Measurements from ENCODE around the gene SDC1.
"Not testable (repeated sequence)": the region's sequence is repeated elsewhere in the genome, so short reads cannot be mapped to it uniquely, and the experiment has no call there.

Gene SDC1, protein sequence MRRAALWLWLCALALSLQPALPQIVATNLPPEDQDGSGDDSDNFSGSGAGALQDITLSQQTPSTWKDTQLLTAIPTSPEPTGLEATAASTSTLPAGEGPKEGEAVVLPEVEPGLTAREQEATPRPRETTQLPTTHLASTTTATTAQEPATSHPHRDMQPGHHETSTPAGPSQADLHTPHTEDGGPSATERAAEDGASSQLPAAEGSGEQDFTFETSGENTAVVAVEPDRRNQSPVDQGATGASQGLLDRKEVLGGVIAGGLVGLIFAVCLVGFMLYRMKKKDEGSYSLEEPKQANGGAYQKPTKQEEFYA

DNA sequence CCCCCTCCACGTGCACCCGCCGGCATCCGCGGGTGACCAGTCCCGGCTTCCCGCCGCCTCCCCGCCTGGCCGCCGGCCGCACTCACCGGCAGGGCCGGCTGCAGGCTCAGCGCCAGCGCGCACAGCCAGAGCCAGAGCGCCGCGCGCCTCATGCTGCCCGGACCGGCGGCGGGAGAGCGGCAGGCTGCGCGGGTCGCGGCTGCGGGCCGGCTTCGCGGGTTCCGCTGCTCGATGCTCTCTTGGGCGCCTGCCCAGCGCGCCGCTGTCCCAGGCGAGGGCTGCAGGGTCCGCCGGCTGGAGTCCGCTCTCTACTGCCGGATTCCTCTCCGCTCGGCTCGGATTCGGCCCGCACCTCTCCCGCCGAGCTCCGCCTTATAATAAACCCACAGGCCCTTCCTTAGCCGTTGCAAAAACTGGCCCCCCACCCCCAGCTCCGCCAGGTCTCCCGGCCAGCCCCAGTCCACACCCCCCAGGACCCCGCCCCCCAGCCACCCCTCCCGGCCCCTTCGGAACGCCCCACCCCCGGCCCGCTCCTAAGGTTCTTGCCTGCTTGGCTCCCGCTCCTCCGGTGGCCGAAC, at the start of gene SDC1:
TSS of gene SDC1 (minus strand) at position 415 of the 578 bp plus-strand sequence. CDS start at position 152, 263 bp downstream.
- DNase-seq: peak; percentile 39 to 68 (median 44)

DNA sequence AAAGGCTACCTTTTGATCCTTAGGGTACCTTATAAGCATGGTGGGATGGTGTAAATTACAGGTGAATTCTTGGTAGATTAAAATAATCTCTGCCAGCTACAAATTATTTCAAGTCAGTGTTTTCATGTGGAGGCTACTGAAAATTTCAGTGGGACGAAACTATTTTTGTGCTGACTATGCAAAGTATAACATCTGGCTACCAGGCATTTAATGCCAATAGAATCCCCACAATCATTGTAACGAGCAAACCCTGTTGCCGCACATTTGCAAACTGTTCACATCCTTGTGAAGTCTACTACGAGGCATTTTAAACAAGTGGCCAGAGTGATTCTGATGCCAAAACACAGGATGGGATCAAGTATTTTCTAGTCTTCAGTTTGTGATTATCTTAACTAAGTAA, 48.1 kb upstream of the SDC1 start:
- no peak for DNase-seq

DNA sequence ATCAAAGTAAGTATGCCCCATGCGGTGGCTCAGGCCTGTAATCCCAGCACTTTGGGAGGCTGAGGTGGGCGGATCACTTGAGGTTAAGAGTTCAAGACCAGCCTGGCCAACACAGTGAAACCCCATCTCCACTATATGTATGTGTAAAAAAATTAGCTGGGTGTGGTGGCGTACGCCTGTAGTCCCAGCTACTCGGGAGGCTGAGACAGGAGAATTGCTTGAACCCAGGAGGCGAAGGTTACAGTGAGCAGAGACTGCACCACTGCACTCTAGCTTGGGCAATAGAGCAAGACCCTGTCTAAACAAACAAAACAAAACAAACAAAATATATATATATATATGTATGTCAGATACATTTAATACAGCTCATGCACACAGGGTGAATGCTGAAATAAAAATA, 43.4 kb upstream of the SDC1 start:
- DNase-seq: not testable (repeated sequence)

DNA sequence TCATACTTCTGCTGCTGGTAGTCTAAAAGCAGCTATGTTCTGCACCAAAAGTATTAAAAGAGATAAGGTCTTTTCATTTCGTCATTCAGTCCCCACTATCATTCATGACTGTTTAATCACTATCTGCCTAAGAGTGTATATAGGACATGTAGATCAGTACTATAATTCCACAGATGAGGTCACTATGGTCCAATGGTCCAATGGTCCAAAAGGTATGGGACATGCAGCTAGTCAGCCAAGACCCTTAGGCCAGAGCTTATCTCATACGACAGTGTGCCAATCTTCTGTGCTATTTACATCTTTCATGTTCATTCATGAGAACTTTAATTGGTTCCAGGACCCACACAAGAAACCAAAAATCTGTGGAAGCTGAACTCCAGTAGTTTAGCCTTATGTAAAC, 42.6 kb upstream of the SDC1 start:
- DNase-seq: no peak

DNA sequence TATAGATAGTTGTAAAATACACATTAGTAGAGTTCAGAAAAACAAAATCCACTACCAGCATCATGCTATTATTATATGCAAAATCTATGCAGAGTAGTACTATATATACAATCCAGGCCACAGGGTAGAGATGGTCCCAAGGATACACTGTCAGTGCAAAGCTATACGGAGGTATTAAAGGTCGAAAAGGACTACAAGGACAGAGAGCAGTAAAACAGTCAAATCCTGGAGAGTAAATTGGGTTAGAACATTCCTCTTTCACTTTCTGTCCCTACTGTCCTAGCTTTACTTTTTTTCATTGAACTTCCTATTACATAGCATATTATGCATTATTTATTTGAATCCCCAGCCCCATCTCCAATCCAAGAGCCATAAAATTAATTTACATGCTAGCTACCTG, 39.7 kb upstream of the SDC1 start:
- no peak for DNase-seq

DNA sequence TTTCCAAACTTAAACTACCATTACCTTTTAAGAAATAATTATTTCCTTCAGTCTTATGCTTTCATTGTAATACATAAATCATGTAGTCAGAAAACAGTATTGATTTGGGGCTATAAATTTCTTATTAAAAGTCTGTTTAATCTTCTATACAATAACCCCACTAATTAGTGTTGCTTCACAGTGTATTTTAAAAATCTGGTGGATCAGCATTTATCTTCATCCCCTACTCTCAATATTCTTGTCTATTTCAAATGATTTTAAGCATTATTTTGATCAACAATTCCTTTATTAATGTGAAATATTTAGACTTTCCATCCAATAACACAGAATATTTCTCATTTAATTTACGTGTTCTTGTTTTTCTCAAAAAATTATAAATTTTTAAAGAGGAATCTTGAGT, 32.5 kb upstream of the SDC1 start:
- no peak for DNase-seq

DNA sequence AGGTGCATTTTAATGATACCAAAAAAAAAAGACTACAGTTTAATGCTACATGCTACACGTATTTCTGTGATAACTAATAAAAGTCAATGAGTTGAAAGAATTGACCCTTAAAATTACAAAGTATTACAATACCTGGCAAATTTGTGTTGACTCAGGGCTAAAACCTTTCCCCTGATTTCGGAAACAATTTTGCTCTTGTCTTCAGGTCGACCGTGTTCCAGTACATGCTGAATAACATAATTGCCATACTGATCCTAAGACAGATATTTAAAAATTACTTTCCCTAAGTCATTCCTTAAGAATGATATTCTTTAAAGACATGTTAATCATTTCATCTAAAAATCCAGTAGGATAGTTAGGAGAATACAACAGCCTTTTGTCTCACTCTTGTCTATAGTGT, 29.8 kb upstream of the SDC1 start:
- DNase-seq: no peak

DNA sequence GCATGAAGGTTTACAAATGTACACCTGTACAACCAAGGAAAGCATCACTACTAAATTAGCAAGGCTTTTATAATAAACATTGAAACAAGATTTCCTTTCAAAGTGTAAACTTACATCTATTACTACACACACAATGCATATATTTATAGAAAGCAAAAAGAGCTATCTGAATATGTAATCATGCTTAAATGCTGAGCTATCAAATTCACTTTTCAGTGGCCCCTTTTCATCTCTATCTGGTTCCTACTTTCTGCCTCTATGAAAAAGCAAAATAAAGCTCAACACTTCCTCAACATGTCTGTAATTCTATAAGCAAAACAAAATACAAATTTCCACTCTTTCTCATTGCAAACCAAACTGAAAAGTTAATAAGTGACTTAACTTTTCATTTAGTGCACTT, 25.5 kb upstream of the SDC1 start:
- no peak for DNase-seq

DNA sequence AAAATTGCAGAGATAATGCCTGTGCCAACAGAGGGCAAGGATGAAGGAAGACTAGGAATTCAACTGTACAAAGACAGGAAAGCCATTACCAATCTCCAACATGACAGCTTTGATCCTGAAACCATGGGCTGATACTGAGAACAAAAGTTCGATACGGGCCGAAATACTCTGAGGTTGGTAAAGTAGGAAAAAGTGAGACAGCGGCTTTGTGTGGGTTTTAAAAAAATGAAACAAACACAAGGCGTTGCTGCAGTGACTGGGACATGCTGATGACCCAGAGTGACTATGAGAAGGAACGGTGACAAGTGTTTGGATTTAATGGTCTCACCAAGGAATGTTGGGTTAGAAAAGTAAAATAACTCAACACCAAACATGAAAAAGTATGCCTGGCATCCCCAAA, 24.2 kb upstream of the SDC1 start:
- DNase-seq: no peak

DNA sequence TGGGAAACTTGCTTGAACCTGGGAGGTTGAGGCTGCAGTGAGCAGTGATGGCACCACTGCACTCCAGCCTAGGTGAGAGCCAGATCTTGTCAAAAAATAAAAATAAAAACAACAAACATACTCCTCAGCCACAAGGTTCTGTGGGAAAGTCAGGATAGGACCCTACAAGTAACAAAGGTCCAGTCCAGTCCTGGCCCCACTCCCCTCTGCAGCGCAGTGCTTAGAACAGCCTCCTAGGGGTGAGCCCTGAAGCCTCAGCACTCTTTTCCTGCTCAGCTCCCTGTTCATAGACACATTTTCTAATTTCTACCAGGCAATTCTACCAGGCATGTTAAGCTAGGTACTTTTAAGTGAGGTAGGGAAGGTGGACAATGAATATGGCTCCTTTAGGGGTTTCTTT, 22.2 kb upstream of the SDC1 start:
- DNase-seq: no peak

DNA sequence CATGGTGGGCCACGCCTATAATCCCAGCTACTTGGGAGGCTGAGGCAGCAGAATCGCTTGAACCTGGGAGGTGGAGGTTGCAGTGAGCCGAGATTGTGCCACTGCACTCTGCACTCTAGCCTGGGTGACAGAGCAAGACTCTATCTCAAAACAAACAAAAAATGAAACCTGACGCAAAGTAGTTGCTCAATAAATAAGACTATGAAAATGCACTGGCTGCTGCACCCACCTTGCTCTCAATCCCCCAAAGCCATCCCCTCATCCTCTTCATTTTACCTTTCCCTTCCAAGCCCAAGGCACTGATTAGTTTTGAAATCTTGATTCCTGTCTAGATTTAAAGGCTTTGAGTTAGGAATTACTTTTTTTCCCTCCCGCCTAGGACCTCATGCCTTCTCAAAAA, 18.7 kb upstream of the SDC1 start:
- DNase-seq: not testable (repeated sequence)

DNA sequence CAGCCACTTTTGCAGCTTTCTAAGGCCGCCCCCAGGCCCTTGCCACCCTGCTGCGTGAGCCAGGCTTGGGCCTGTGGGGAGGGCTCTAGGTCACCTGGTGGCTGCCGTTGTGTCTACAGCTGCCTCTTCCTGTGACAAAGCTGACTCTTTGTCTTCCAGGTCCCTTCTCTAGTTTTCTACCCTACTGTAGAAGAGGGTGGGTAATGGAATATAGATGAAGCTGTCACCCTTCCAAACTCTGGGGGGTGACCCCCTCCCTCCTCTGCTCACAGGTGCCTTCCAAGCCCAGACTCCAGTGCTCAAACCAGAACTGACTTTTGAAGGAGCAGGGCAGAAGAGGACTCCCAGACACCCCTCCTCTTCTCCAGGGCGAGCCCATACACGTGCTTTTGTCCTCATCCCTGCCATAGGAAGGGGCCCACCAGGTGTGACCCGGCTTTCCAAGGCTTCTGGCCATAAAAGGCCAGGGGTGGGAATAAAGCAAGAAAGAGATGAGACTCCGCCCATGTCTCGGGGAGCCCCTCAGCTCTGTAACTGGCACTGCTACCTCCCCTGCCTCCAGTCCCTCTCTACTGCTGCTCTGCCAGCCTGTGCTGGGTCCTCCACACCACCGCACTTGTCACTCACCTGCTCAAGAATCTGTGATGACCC, 17.9 kb upstream of the SDC1 start:
- DNase-seq: no peak

DNA sequence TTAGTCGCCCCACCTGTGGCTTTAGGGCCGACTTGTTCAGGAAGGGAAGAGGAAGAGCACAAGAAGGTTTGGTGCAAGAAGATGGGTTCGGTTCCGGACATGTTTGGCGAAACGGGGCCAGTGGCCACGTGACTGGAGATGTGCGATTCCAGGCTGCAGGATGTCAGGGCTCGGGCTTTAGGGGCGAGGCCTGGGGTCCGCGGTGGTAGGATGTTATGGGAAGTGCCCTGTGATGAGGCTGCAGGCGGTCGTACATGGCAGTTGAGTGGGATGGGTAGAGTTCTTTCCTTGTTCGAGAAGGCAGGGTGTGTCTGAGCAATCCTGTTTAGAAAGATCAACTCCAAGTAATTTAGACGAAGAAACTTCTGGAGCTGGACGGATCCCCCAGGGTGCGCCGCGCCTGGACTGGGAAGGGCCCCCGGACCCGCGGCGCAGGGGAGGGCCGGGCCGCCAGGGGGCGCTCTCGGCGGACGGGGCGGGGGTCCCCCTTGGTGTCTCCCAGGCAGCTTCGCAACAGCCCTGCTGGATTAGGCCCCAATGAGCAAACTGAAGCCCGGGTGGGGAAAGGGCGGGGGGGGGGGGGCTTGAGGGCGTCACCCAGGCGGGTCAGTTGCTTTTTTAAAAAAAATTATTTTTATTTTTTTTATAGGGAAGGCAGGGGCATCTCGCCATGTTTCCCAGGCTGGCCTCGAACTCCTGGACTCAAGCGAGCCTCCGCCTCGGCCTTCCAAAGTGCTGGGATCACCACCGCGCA, 17.2 kb upstream of the SDC1 start:
- peak in 2 of 3 donors; percentile 21 to 57 for DNase-seq

DNA sequence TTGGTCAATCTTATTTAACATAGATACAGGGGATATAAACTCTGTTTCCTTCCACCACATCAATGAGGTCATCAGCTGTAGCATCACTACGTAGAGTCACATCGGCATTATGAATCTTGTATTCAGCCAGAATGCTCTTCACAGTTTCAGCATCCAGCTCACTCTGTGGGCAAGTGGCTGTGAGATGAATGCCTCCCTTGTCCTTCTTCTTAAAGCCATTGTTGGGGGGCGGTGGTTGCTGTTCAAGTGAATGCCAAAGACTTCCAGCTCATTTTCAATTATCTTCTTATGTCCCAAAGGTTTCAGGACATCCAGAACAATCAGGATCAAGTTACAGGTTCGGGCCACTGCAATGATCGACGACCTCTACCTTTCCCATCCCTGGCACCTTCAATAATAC, 15.4 kb upstream of the SDC1 start:
- DNase-seq: not testable (repeated sequence)

DNA sequence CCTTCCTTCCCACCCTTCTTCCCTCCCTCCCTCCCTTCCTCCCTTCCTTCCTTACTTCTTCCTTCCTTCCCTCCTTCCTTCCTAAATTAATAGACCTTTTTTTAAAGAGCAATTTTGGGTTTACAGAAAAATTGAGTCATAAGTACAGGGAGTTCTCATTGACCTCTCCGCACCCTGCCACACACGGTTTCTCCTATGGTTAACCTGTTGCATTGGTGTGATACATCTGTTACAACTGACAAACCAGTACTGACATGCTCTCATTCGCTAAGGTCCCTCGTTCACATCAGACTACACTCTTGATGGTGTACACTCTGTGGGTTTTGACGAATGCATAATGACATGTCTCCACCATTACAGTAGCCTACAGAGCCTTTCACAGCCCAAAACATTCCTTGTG, 11.6 kb upstream of the SDC1 start:
- no peak for DNase-seq

DNA sequence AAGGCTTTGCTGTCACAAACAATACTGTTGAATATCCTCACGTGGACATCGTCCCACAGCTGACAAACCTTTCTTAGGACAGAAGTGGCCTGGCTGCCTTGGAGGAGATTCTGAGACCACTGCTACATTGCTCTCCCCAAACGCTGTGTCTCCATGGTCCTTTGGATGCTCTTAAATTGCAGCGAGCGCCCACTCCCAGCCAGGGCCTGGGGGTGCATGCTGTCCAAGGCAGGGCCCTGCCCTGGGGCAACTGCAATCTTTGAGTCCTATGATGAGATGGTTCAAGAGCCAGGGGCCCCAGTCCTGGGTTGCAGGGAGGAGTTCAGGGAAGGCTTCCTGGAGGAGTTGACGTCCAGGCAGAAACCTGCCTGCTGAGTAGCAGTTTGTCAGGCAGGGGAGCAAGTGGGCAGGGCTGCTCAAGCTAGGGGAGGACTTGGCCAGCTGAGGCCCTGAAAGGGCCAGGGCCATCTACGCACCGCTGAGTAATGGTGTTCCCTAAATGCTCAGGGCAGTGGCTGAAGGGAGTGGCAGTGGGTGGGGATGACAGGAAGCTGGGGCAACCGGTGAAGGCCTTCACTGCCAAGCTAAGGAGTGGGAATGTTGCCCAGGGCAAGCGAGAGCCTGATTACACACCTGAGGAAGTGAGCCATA, 10.8 kb upstream of the SDC1 start:
- DNase-seq: no peak

DNA sequence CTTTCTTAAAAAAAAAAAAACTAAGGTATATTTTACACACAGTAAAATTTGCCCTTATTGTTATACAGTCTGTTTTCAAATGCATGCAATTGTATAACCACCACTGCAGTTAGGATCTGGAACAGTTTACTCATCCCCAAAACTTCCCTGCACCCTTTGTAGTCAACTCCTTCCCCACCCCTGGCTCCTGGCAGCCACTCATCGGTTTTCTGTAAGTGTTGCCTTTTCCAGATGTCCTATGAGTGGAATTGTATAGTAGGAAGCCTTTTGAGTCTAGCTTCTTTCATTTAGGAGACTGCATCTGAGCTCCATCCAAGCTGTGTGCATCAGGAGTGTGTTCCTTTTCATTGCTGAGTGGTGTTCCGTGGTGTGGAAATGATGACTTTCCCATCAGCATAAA, 9.7 kb upstream of the SDC1 start:
- not testable (repeated sequence) for DNase-seq

DNA sequence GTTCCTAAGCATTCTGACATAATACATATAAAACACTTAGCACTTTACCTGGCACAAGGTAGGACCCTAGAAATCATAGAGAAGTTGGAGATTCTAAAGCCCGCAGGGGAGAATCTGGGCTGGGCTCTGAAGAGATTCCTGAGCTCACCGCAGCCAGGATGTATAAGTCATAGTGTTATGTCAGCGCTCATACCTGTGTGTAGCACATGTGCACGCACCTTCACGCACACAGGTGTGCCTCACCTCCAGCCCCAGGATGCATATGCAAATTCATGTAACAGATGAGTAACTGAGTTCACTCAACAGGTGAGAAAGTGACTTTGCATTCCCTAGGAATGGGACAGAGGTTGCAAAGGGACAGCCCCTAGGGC, 7.9 kb upstream of the SDC1 start:
- no peak for DNase-seq

DNA sequence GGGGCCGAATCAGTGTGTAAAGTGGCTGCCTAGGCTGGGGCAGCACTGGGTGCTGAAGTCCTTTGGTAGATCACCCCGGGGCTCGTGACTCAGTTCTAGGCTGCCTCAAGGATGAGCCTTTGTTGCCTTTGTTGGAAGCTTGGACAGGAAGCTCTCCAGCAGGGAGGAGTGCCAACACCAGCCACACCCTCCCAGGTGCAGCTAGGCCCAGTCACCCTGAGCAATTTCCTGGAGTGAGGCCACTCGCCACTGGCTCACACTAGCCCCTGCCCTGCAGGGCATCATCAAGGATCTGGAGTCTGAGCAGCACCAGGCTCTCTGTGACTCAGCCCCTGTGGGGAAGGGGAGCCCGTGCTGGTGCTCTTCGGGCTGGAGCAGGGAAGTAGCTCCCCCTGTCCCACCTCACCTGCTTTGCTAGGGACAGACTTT, 6.7 kb upstream of the SDC1 start:
- DNase-seq: no peak

DNA sequence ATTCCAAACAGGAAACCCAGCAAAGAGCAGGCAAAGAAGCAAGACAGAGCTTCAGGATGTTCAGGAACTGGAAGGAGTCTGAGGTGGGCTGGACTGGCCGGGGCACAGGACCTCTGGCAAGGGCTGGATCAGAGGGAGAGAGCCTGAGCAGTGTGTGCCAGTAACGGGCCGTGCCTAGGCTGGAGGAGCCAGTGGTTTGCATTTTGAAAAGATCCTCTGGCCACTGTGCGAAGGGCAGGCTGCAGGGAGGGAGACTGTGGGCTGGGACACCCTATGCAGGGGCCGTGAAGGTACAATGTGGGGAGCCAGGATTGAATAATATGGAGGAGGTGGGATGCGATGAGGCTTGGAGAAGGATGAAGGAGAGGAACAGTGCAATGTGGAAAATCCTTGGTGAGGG, 6.2 kb upstream of the SDC1 start:
- DNase-seq: no peak

DNA sequence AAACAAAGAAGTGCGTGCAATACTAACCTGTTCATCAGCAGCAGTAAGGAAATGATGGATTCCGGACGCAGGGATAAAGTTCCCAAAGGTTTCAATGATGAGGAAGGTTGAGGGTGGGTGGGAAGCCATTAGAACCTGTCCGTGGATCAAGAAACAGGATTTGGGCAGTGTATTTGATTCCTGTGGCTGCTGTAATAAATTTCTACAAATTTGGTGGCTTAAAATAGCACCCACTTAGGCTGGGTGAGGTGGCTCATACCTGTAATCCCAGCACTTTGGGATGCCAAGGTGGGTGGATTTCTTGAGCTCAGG, 5.1 kb upstream of the SDC1 start:
- DNase-seq: no peak

DNA sequence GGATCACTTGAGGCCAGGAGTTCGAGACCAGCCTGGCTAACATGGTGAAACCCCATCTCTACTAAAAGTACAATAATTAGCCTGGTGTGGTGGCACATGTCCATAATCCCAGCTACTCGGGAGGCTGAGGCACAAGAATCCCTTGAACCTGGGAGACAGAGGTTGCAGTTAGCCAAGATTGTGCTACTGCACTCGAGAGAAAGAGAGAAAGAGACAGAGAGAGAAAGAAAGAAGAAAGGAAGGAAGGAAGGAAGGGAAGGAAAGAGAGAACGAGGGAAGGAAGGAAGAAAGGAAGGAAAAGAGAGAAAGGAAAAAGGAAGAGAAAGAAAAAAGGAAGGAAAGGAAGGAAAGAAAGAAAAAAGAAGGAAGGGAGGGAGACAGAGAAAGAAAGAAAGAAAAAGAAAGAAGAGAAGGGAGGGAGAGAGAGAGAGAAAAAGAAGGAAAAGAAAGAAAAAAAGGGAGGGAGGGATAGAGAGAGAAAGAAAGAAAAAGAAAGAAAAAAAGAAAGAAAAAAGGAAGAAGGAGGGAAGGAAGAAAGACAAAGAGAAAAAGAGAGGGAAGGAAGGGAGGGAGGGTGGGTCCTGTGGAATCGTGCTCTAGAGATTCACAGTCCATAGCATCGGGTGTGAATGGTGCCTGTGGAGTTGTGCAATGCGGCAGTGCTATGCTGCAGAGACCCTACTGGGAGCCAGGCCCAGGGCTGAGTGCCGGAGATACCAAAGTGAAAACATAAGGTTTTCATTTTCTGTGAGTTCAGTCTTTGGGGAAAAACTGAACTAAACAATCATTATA, 4.6 kb upstream of the SDC1 start:
- no peak for DNase-seq
